GM12878 (cell line): ENCODE results near the gene LRP1B. TPM values are rescaled to one million over a fixed set of nuclear protein-coding genes. Genes with fewer than 3 reads are reported as not detected.

Experiments used
- ATAC-seq: fragments of 200-7000 bp; cut with Tn5 transposase; 3 replicates; pipeline ENCODE4 v1.9.1; 2020; ENCODE audit warnings: mild to moderate bottlenecking, moderate library complexity
- BruUV-seq: library from RNA; stranded (reverse); fragments of 400-500 nt; replicated peaks from 2 replicates; lab custom pipeline; 2021; lab: Mats Ljungman, UMichigan
- CTCF ChIA-PET: fragments of 300-600 bp; sonication (Branson Sonifier 250); formaldehyde crosslinking; extraction: SDS; loops from one replicate; lab custom pipeline; 2021; ENCODE audit warnings: inconsistent platforms; lab: Yijun Ruan, JAX
- POLR2A ChIA-PET: fragments of 350-600 bp; formaldehyde crosslinking; extraction: SDS; loops from one replicate; lab custom pipeline; 2021; ENCODE audit warnings: inconsistent platforms; lab: Charles Lee
- RAD21 ChIA-PET: fragments of 300-600 bp; sonication (Branson Sonifier 250); formaldehyde crosslinking; loops from one replicate; lab custom pipeline; 2023; ENCODE audit warnings: antibody characterized with exemption; ENCODE audit not compliant: unreplicated experiment; lab: Charles Lee
- SMC1A ChIA-PET: fragments of 300-600 bp; sonication (Branson Sonifier 250); formaldehyde crosslinking; loops from one replicate; lab custom pipeline; 2023; ENCODE audit not compliant: unreplicated experiment, uncharacterized antibody; lab: Charles Lee
- DNase-seq: peaks from one replicate; pipeline ENCODE4 v3.0.0-alpha.2; 2011; ENCODE audit warnings: low read depth, low spot score
- FAIRE-seq: peaks from 3 replicates; lab custom pipeline; 2011; peaks lifted over from hg19 to GRCh38; lab: Jason Lieb, UNC
- H2AFZ ChIP-seq: 2 replicates; pipeline ENCODE4 v1.6.0; 2011; ENCODE audit warnings: low read depth, low read length, control low read depth; ENCODE audit not compliant: control insufficient read depth
- H3K27ac ChIP-seq: 2 replicates; pipeline ENCODE4 v1.5.1; 2011; ENCODE audit warnings: control low read depth; ENCODE audit not compliant: control insufficient read depth, insufficient read depth
- H3K27me3 ChIP-seq, 2 experiments: replicated peaks in 1 of 2; 2 replicates each; pipeline versions ENCODE4 v1.6.0 to v1.6.1; 2011; ENCODE audit warnings: low read length in 1 of 2; ENCODE audit not compliant: control insufficient read depth in 2 of 2, insufficient read depth in 2 of 2
- H3K36me3 ChIP-seq, 2 experiments: 2 replicates each; pipeline ENCODE4 v1.5.1; 2011; ENCODE audit warnings: low read length in 1 of 2; ENCODE audit not compliant: control insufficient read depth in 2 of 2, insufficient read depth in 2 of 2
- H3K4me1 ChIP-seq: 2 replicates; pipeline ENCODE4 v1.6.1; 2011; ENCODE audit warnings: mild to moderate bottlenecking, low read length, moderate library complexity, mixed read lengths; ENCODE audit not compliant: control insufficient read depth, insufficient read depth
- H3K4me2 ChIP-seq: 2 replicates; pipeline ENCODE4 v1.6.0; 2011; ENCODE audit warnings: control low read depth; ENCODE audit not compliant: control insufficient read depth, insufficient read depth
- H3K4me3 ChIP-seq: fragments of 200-600 bp; sonication (generic); 2 replicates; pipeline ENCODE4 v1.5.1; 2016
- H3K79me2 ChIP-seq: 2 replicates; pipeline ENCODE4 v1.6.0; 2011; ENCODE audit warnings: low read length; ENCODE audit not compliant: control insufficient read depth, insufficient read depth
- H3K9ac ChIP-seq: 2 replicates; pipeline ENCODE4 v1.8.0; 2011; ENCODE audit warnings: low read length, control low read depth, mixed read lengths; ENCODE audit not compliant: control insufficient read depth, insufficient read depth
- H3K9me3 ChIP-seq: replicated peaks from 3 replicates; pipeline ENCODE4 v1.5.1; 2011; ENCODE audit warnings: mild to moderate bottlenecking, low read length; ENCODE audit not compliant: control insufficient read depth, insufficient read depth
- H4K20me1 ChIP-seq: 2 replicates; pipeline ENCODE4 v1.6.0; 2011; ENCODE audit not compliant: control insufficient read depth, insufficient read depth
- ATF3 ChIP-seq: IDR thresholded peaks from 2 replicates; pipeline ENCODE4 v1.6.1; 2011; ENCODE audit warnings: low read depth, mild to moderate bottlenecking, low read length, moderate library complexity, borderline replicate concordance; ENCODE audit errors: extremely low read depth
- FOXM1 ChIP-seq: IDR thresholded peaks from 2 replicates; pipeline ENCODE4 v1.6.1; 2012; ENCODE audit warnings: low read depth, mild to moderate bottlenecking, inconsistent platforms, low read length, moderate library complexity
- NKRF ChIP-seq: fragments of 450-650 bp; conservative IDR thresholded peaks from 2 replicates; pipeline ENCODE4 v1.6.1; 2017; ENCODE audit warnings: mild to moderate bottlenecking, moderate library complexity
- POLR2A ChIP-seq: IDR thresholded peaks from 2 replicates; pipeline ENCODE4 v1.6.1; 2011; ENCODE audit warnings: low read depth, mild to moderate bottlenecking, low read length
- POU2F2 ChIP-seq: IDR thresholded peaks from 3 replicates; pipeline ENCODE4 v1.6.1; 2011; ENCODE audit warnings: low read depth, mild to moderate bottlenecking, low read length, borderline replicate concordance
- TBL1XR1 ChIP-seq: IDR thresholded peaks from 2 replicates; pipeline ENCODE4 v1.6.1; 2012; ENCODE audit warnings: low read depth, low read length, improper control_type of control experiment
- YBX1 ChIP-seq: fragments of 450-650 bp; IDR thresholded peaks from 2 replicates; pipeline ENCODE4 v1.6.1; 2016; ENCODE audit warnings: antibody characterized with exemption
- WGBS: methylation state at CpG from one replicate; pipeline ENCODE4 v1.1.6; 2016; ENCODE audit warnings: low lambda C conversion rate; ENCODE audit not compliant: insufficient replicate concordance, insufficient coverage; ENCODE audit errors: missing lambda C conversion rate; 5-methylcytosine and 5-hydroxymethylcytosine counted together
- in situ Hi-C: fragments of 300-500 bp; cut with MboI; formaldehyde crosslinking; loops from 9 replicates; pipeline ENCODE4 v1.14.3; 2018; ENCODE audit warnings: mixed read lengths
- intact Hi-C: fragments of 100-400 bp; cut with micrococcal nuclease; formaldehyde crosslinking; loops from one replicate; pipeline ENCODE4 v1.14.2; 2022; ENCODE audit not compliant: unreplicated experiment
- polyA plus RNA-seq, 11 experiments: library from polyadenylated mRNA; depleted of rRNA in 4 of 11; unstranded in 6 of 11; stranded (reverse) in 5 of 11; fragments of >200 nt; fragmentation: Nextera tagmentation in 4 of 11; fragmentation: Illumina TruSeq in 1 of 11; extraction: Ambion mirVana in 4 of 11; extraction: Trizol in 1 of 11; gene quantifications; 1 replicate in 1 of 11; 2 replicates in 10 of 11; pipeline versions ENCODE4 v1.2.1 to v1.2.3, GENCODE V29; 2011 to 2016; ENCODE audit warnings: inconsistent platforms in 2 of 11, missing spikeins in 2 of 11, low read depth in 1 of 11
- total RNA-seq, 4 experiments: library from RNA; depleted of rRNA in 3 of 4; stranded (reverse); fragments of >200 nt in 3 of 4; fragmentation: Illumina TruSeq in 1 of 4; extraction: Trizol in 1 of 4; gene quantifications; 2 replicates each; pipeline versions ENCODE4 v1.2.1 to v1.2.3, GENCODE V29; 2013 to 2021
- TF ChIP-seq, protein P1 (sequence below): fragments of 450-650 bp; IDR thresholded peaks from 2 replicates; pipeline ENCODE4 v1.6.1; 2016; ENCODE audit warnings: mild to moderate bottlenecking

The LRP1B gene
- total and polyA plus RNA-seq, 10 of the 15 experiments (the other 5 are each of a cell fraction or from before 2014, with no cell fraction given), result under 0.01 to 0.06 (median 0.03) TPM; not detected in 5

- no peak for TF ChIP-seq ATF3
- no peak for TF ChIP-seq POU2F2
- TF ChIP-seq, protein P1, sequence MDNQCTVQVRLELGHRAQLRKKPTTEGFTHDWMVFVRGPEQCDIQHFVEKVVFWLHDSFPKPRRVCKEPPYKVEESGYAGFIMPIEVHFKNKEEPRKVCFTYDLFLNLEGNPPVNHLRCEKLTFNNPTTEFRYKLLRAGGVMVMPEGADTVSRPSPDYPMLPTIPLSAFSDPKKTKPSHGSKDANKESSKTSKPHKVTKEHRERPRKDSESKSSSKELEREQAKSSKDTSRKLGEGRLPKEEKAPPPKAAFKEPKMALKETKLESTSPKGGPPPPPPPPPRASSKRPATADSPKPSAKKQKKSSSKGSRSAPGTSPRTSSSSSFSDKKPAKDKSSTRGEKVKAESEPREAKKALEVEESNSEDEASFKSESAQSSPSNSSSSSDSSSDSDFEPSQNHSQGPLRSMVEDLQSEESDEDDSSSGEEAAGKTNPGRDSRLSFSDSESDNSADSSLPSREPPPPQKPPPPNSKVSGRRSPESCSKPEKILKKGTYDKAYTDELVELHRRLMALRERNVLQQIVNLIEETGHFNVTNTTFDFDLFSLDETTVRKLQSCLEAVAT, result no peak
These were observed 1533.0 kb downstream of the LRP1B start (continued) for GRCh38 chr2:140597836-140598235.

GRCh38 chr2:140597205-140597604 lies 1533.6 kb downstream of the LRP1B start:
- CTCF ChIA-PET, result interaction anchor here (1.3 kb wide), 1 partner anchor 267 kb away, joined by 3 read pairs; no protein-coding TSS in a partner anchor
- Histone ChIP-seq H3K79me2 (no peaks in the 10 kb centered on the region), H3K4me1 (no peaks in the 10 kb centered on the region), H3K27me3 (no peaks in the 10 kb centered on the region), H3K4me2 (no peak overlapping the region), H2AFZ (no peak overlapping the region), H3K9me3 (no peaks in the 10 kb centered on the region), H3K4me3 (no peak overlapping the region), H3K27ac (no peak overlapping the region), H4K20me1 (no peaks in the 10 kb centered on the region), H3K9ac (no peak overlapping the region), H3K36me3 (no peaks in the 10 kb centered on the region)
- SMC1A ChIA-PET, result interaction anchor here (1.6 kb wide), 1 partner anchor 10 kb away, joined by 5 read pairs; no protein-coding TSS in a partner anchor
- WGBS, result 0% methylated on average over 1 of the region's 1 CpG
- intact Hi-C loops, result no loop called here
- in situ Hi-C loops, result no loop called here
- POLR2A ChIA-PET, result interaction anchor here (0.7 kb wide), 1 partner anchor 844 kb away, joined by 3 read pairs; no protein-coding TSS in a partner anchor
- DNase-seq (no peak), ATAC-seq (no peak), FAIRE-seq (no peak)
- TF ChIP-seq POLR2A, result no peak
- TF ChIP-seq NKRF, result no peak
- TF ChIP-seq YBX1, result no peak
- no peak for TF ChIP-seq FOXM1
- TF ChIP-seq TBL1XR1, result no peak
- RAD21 ChIA-PET, result interaction anchor here (1.5 kb wide), 1 partner anchor 11 kb away, joined by 3 read pairs; no protein-coding TSS in a partner anchor
- no TSS peak for BruUV-seq
